Measurements from ENCODE around the gene DTWD1.

The DTWD1 gene

GRCh38 chr15:49646891-49647290 lies 26.0 kb downstream of the DTWD1 start (continued):
- no peak for TF ChIP-seq ZNF18 (tag by site-specific recombination; IDR thresholded peaks at IDR 0.05)

GRCh38 chr15:49649987-49650386 lies 29.1 kb downstream of the DTWD1 start:
- TF ChIP-seq OVOL3 (tag by site-specific recombination; IDR thresholded peaks at IDR 0.05) (no peak), ZBTB11 (tag by site-specific recombination; conservative IDR thresholded peaks at IDR 0.05; ENCODE audit: low read depth) (no peak), ZNF768 (tag by site-specific recombination; IDR thresholded peaks at IDR 0.05) (no peak), KLF7 (tag by site-specific recombination; IDR thresholded peaks at IDR 0.05; ENCODE audit: borderline replicate concordance) (no peak)
- POLR2A ChIA-PET, result no interaction called here
- Histone ChIP-seq H3K9me3 (ENCODE audit: control insufficient read depth, insufficient read depth, low read depth, low read length) (no peaks in the 10 kb centered on the region), H3K36me3 (ENCODE audit: control insufficient read depth in 2 of 2, insufficient read depth in 1 of 2, low read length in 2 of 2) (no peaks in the 10 kb centered on the region), H3K4me3 (ENCODE audit: low read depth, low read length) (no peak overlapping the region), H3K4me1 (ENCODE audit: control insufficient read depth, insufficient read depth, low read length) (no peaks in the 10 kb centered on the region), H3K27ac (ENCODE audit: extremely low read depth, low read depth, low read length) (no peak overlapping the region)
- CTCF ChIA-PET, result no interaction called here

GRCh38 chr15:49650676-49651075 lies 29.8 kb downstream of the DTWD1 start:
- CTCF ChIA-PET, result no interaction called here
- H3K27ac ChIP-seq (ENCODE audit: extremely low read depth, low read depth, low read length), result no peak overlapping the region
- H3K4me1 ChIP-seq (ENCODE audit: control insufficient read depth, insufficient read depth, low read length), result no peaks in the 10 kb centered on the region
- H3K36me3 ChIP-seq (ENCODE audit: control insufficient read depth in 2 of 2, insufficient read depth in 1 of 2, low read length in 2 of 2), result no peaks in the 10 kb centered on the region
- TF ChIP-seq PBX3 (CRISPR knock-in tag; IDR thresholded peaks at IDR 0.05) (no peak), ZNF423 (tag by site-specific recombination; IDR thresholded peaks at IDR 0.05) (no peak), ZNF529 (tag by site-specific recombination; IDR thresholded peaks at IDR 0.05; ENCODE audit: insufficient replicate concordance) (no peak), ZNF174 (tag by site-specific recombination; IDR thresholded peaks at IDR 0.05) (no peak), ZFP37 (tag by site-specific recombination; IDR thresholded peaks at IDR 0.05) (no peak), ZNF274 (IDR thresholded peaks at IDR 0.05; ENCODE audit: low read length) (no peak), ZNF274 (tag by site-specific recombination; IDR thresholded peaks at IDR 0.05; ENCODE audit: borderline replicate concordance) (no peak), ZNF596 (tag by site-specific recombination; IDR thresholded peaks at IDR 0.05) (no peak), ZNF692 (tag by site-specific recombination; IDR thresholded peaks at IDR 0.05) (no peak), ZNF121 (tag by site-specific recombination; IDR thresholded peaks at IDR 0.05) (no peak)
- POLR2A ChIA-PET, result no interaction called here
- no peak overlapping the region for H3K4me3 ChIP-seq (ENCODE audit: low read depth, low read length)
- H3K9me3 ChIP-seq (ENCODE audit: control insufficient read depth, insufficient read depth, low read depth, low read length), result no peaks in the 10 kb centered on the region

All from HEK293 (cell line).